OCI-LY7 (cell line): ENCODE data around the gene PCYOX1L.

ENCODE experiments used
- EZH2phosphoT487 ChIP-seq: fragments of 200-600 bp; sonication (generic); IDR thresholded peaks from 2 replicates; pipeline ENCODE4 v1.6.1; 2018; ENCODE audit warnings: low read depth, borderline replicate concordance, mild to moderate bottlenecking, mixed run types, antibody characterized with exemption, low read length, moderate library complexity, mixed read lengths
- TF ChIP-seq, protein P1 (sequence below): fragments of 200-600 bp; sonication (generic); conservative IDR thresholded peaks from 2 replicates; pipeline ENCODE4 v1.5.1; 2014; ENCODE audit warnings: mild to moderate bottlenecking, antibody characterized with exemption, low read length, moderate library complexity, mixed read lengths

DNA sequence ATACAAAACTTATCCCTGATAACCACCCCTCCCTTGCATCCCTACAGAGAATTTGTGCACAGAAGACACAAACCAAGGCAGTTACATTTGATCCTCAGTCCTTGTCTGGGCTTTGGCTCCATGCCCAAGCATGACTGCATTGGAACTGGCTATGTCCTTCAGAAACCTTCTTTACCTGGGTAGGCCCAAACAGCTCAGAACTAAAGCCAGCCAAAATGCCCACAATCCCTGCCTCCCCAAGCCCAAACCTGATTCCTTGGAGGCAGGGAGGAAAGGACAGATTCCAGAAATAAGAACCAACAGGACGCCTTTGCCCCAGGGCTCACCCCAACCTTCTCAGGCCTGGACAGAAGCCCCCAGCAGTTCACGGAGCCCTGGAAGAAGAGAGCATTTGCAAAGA is 13.0 kb downstream of the PCYOX1L start:
- TF ChIP-seq, protein P1, sequence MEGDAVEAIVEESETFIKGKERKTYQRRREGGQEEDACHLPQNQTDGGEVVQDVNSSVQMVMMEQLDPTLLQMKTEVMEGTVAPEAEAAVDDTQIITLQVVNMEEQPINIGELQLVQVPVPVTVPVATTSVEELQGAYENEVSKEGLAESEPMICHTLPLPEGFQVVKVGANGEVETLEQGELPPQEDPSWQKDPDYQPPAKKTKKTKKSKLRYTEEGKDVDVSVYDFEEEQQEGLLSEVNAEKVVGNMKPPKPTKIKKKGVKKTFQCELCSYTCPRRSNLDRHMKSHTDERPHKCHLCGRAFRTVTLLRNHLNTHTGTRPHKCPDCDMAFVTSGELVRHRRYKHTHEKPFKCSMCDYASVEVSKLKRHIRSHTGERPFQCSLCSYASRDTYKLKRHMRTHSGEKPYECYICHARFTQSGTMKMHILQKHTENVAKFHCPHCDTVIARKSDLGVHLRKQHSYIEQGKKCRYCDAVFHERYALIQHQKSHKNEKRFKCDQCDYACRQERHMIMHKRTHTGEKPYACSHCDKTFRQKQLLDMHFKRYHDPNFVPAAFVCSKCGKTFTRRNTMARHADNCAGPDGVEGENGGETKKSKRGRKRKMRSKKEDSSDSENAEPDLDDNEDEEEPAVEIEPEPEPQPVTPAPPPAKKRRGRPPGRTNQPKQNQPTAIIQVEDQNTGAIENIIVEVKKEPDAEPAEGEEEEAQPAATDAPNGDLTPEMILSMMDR, result no peak
- no peak for TF ChIP-seq EZH2phosphoT487
